ENCODE measurements around the gene UBR1.

DNA sequence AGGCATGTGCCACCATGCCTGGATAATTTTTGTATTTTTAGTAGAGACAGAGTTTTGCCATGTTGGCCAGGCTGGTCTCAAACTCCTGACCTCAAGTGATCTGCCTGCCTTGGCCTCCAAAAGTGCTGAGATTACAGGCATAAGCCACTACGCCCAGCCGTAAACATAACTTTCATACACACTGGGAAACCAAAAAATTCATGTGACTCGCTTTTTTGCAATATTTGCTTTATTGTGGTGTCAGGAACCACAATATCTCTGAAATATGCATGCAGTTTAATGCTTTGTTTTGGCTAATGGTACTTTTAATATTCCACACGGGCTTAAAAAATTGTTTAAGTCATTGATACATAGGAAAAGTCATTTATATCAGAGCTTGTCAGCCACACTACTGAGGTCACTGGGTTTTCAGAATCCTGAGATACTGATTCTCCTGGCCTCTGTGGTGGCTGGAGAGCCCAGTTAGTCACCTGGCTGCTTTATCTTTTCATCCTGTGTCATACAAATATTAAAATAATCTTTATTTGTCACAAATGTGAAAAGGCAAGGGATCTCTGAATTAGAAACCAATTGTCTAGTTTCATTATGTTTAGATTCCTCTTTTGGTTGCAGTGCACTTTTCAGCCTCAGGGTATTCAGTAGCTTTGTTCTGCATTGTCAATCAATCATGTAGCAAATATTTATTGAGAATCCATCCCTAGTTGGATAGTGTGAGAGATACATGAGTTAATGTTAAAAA is 37.5 kb upstream of the UBR1 start:
- TF ChIP-seq SP1 (IDR thresholded peaks at IDR 0.05; ENCODE audit: low read depth) (no peak), ZNF274 (IDR thresholded peaks at IDR 0.05; ENCODE audit: low read depth, low read length) (no peak), EZH2phosphoT487 (IDR thresholded peaks at IDR 0.05; ENCODE audit: borderline replicate concordance) (no peak)
- TF ChIP-seq, protein P1, sequence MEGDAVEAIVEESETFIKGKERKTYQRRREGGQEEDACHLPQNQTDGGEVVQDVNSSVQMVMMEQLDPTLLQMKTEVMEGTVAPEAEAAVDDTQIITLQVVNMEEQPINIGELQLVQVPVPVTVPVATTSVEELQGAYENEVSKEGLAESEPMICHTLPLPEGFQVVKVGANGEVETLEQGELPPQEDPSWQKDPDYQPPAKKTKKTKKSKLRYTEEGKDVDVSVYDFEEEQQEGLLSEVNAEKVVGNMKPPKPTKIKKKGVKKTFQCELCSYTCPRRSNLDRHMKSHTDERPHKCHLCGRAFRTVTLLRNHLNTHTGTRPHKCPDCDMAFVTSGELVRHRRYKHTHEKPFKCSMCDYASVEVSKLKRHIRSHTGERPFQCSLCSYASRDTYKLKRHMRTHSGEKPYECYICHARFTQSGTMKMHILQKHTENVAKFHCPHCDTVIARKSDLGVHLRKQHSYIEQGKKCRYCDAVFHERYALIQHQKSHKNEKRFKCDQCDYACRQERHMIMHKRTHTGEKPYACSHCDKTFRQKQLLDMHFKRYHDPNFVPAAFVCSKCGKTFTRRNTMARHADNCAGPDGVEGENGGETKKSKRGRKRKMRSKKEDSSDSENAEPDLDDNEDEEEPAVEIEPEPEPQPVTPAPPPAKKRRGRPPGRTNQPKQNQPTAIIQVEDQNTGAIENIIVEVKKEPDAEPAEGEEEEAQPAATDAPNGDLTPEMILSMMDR (IDR thresholded peaks at IDR 0.05 in 2 of 3, conservative IDR thresholded peaks at IDR 0.05 in 1 of 3; ENCODE audit: borderline replicate concordance in 1 of 3, insufficient read depth in 1 of 3, low read depth in 2 of 3, low read length in 2 of 3), result no peak

Data from HCT116 (cell line).